ENCODE results near the gene ZFYVE27. TPM values are rescaled to one million over a fixed set of nuclear protein-coding genes. Genes with fewer than 3 reads are reported as not detected.

The ZFYVE27 gene
- total RNA-seq, 2 donors from 2014 or later: 14.6 to 16.1 TPM

DNA sequence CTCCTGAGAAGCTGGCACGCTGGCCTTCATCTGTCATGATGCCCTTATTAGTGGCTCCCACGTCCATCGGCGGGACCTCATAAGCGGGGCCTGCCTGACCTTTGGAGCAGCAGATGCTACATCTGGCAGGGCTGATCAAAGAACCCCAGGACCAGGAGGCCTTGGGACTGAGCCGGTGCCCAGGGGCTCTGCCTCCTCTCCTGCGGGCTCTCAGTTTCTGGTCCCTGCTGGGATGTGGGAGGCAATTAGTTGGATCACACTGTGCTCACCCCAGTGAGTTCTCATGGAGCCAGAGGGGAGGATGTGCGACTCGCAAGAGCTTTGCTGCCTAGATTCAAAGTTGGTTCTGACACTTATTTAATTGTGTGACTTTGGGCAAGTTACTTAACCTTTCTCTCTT is 63.5 kb downstream of the ZFYVE27 start:
- H3K27me3 ChIP-seq: no peaks in the 10 kb centered on the region
- H3K27ac ChIP-seq: no peak overlapping the region
- no peak overlapping the region for H3K4me3 ChIP-seq
- no peaks in the 10 kb centered on the region for H3K4me1 ChIP-seq
- TF ChIP-seq, protein P1, sequence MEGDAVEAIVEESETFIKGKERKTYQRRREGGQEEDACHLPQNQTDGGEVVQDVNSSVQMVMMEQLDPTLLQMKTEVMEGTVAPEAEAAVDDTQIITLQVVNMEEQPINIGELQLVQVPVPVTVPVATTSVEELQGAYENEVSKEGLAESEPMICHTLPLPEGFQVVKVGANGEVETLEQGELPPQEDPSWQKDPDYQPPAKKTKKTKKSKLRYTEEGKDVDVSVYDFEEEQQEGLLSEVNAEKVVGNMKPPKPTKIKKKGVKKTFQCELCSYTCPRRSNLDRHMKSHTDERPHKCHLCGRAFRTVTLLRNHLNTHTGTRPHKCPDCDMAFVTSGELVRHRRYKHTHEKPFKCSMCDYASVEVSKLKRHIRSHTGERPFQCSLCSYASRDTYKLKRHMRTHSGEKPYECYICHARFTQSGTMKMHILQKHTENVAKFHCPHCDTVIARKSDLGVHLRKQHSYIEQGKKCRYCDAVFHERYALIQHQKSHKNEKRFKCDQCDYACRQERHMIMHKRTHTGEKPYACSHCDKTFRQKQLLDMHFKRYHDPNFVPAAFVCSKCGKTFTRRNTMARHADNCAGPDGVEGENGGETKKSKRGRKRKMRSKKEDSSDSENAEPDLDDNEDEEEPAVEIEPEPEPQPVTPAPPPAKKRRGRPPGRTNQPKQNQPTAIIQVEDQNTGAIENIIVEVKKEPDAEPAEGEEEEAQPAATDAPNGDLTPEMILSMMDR (IDR thresholded peaks at IDR 0.05): no peak
- DNase-seq (ENCODE audit: low spot score): no peak
- H3K36me3 ChIP-seq: no peaks in the 10 kb centered on the region
- H3K9me3 ChIP-seq: peaks cover 0 to 9% of the 10 kb centered on the region in 2 donors

DNA sequence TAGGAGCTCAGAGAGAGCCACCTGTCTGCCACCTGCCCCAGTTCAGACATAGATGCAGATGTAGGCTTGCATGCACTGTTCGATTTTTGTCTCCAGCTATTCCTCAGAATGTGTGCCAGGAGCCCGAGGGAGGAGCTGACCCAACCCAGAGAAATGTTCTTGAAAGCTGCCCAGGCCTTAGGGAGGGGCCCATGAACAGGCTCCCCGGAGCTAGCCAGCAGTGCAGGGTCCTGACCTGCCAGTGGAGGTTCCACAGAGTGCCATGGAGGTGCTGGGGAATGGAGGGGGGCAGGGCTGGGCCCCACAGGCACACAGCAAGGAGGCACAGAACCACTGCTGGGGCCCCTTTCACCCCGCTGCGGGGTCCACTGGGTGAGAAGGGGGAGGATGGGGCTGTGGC is 64.5 kb downstream of the ZFYVE27 start:
- Histone ChIP-seq H3K9me3 (peaks cover 0 to 9% of the 10 kb centered on the region in 2 donors), H3K27ac (no peak overlapping the region), H3K4me3 (no peak overlapping the region), H3K36me3 (no peaks in the 10 kb centered on the region), H3K27me3 (no peaks in the 10 kb centered on the region), H3K4me1 (no peaks in the 10 kb centered on the region)
- DNase-seq (ENCODE audit: low spot score): no peak
- TF ChIP-seq, protein P1 (IDR thresholded peaks at IDR 0.05): no peak

DNA sequence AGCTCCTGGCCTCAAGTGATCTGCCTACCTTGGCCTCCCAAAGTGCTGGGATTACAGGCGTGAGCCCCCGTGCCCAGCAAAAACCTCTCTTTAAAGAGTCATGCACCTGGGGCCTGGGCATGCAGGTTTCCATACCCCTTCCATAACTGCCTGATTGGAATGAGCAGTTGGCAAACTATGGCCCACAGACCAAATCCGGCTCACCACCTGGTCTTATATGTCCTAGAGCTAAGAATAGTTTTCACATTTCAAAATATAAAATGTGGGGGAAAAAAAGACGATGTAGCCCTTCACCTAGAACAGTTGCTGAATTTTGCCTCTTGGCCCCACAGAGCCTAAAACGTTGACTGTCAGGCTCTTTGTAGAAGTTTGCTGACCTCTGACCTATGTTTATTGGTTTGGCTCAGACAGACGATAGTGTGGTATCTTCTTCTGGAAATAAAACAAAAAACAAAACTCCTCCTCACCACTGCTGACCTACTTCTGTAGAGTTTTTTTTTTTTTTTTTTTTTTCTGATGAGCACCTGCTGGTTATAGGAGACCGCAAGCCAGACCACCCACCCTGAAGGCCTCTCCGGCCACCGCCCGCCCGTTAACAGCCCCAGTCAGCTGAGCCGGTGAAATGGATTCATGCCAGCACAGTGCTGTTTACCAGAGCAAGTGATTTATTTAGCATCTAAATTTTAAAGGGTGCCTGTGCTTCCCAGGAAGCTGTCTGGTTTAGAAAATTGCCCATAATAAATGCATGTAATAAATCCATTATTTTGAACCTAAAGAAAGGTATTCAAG is 68.4 kb downstream of the ZFYVE27 start:
- TF ChIP-seq, protein P1 (IDR thresholded peaks at IDR 0.05): no peak

DNA sequence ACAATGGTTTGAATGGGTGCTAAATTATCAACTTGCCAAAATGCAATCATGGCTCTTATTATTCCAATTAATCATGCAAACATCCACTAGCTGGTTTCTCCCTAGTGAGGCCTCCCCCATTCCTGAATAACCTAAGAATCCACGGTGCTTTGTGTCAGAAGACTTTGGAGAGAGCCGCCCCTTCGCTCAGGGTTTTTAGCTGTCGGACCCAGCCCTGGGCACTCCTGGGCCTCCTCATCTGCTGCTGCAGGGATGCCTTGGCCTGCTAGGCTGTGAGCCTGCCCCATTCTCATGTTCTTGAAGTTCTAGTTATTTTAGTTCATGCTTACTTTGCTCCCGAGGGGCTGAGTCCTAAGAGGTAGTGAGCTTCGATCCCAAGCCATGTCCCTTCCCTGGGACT is 69.0 kb downstream of the ZFYVE27 start:
- no peak overlapping the region for H3K4me3 ChIP-seq
- no peak overlapping the region for H3K27ac ChIP-seq
- no peaks in the 10 kb centered on the region for H3K27me3 ChIP-seq
- no peaks in the 10 kb centered on the region for H3K36me3 ChIP-seq
- no peaks in the 10 kb centered on the region for H3K9me3 ChIP-seq
- DNase-seq (ENCODE audit: low spot score): no peak
- no peaks in the 10 kb centered on the region for H3K4me1 ChIP-seq
- TF ChIP-seq, protein P1 (IDR thresholded peaks at IDR 0.05): no peak

More for the DNA sequence above, 68.4 kb downstream of the ZFYVE27 start:
- Histone ChIP-seq H3K27me3 (no peaks in the 10 kb centered on the region), H3K27ac (no peak overlapping the region), H3K36me3 (no peaks in the 10 kb centered on the region), H3K9me3 (no peaks in the 10 kb centered on the region), H3K4me1 (no peaks in the 10 kb centered on the region), H3K4me3 (no peak overlapping the region)
- no peak for DNase-seq (ENCODE audit: low spot score)

DNA sequence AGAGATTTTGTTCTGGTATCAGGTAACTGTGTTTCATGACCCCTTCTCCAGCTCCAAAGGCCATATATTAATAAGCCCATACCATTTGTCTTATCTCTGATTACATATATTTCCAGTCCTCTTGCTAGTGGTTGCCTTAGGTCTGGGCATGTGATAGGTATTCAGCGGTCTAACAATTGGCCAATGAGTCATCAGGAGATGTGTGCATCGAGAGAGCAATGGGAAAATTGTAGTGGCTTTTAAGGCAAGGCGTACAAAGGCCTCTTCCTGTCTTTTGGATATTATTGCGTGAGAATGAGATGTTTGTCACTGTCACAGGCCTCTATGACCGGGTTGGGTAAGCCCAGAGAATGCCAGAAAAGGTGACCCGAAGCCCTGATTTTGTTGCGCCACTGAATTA is 73.5 kb downstream of the ZFYVE27 start:
- TF ChIP-seq, protein P1 (IDR thresholded peaks at IDR 0.05): no peak
- Histone ChIP-seq H3K4me3 (no peak overlapping the region), H3K9me3 (no peaks in the 10 kb centered on the region), H3K4me1 (no peaks in the 10 kb centered on the region), H3K27ac (no peak overlapping the region), H3K27me3 (no peaks in the 10 kb centered on the region), H3K36me3 (no peaks in the 10 kb centered on the region)
- no peak for DNase-seq (ENCODE audit: low spot score)

Other genes with a start within 250 kb of the ZFYVE27 start
- gene MMS19, start 238.7 kb upstream of the ZFYVE27 start, total RNA-seq: 10 to 100 TPM; 48.0 to 51.8 TPM
- 10 to 100 TPM; 26.7 to 30.7 TPM for gene UBTD1, start 238.2 kb upstream of the ZFYVE27 start, total RNA-seq
- 100 to 1,000 TPM in 1 of 2 donors, 10 to 100 TPM in 1; 25.7 to 204 TPM for gene ANKRD2, start 164.3 kb upstream of the ZFYVE27 start, total RNA-seq
- 10 to 100 TPM; 17.6 to 25.6 TPM for gene HOGA1, start 152.7 kb upstream of the ZFYVE27 start, total RNA-seq
- under 1 TPM; 0.35 to 0.67 TPM for gene C10orf62, start 147.4 kb upstream of the ZFYVE27 start, total RNA-seq
- gene MORN4, start 103.6 kb upstream of the ZFYVE27 start, total RNA-seq: 10 to 100 TPM; 15.6 to 27.0 TPM
- gene PI4K2A, start 96.5 kb upstream of the ZFYVE27 start, total RNA-seq: 10 to 100 TPM; 14.7 to 20.2 TPM
- gene AVPI1, start 49.9 kb upstream of the ZFYVE27 start, total RNA-seq: 10 to 100 TPM; 10.5 to 23.7 TPM
- 10 to 100 TPM in 1 of 2 donors, 1 to 10 TPM in 1; 8.5 to 26.5 TPM for gene MARVELD1, start 23.4 kb upstream of the ZFYVE27 start, total RNA-seq
- 100 to 1,000 TPM; 140 to 260 TPM for gene SFRP5, start 34.9 kb downstream of the ZFYVE27 start, total RNA-seq
- 1 to 10 TPM; 1.3 to 3.2 TPM for gene GOLGA7B, start 112.7 kb downstream of the ZFYVE27 start, total RNA-seq

Measured in right atrium auricular region (tissue), 2 donors.